CD1c-positive myeloid dendritic cell (primary cell): Measurements from ENCODE around the gene C14orf39.

Source experiments
- DNase-seq: peaks from one replicate; pipeline ENCODE4 v3.0.0-alpha.2; 2016; ENCODE audit errors: extremely low spot score

C14orf39 gene

GRCh38 chr14:60485598-60486251 lies at the start of gene C14orf39:
C14orf39 (minus strand) TSS chr14:60486063; CDS start chr14:60485078, 985 bp downstream.
- DNase-seq: no peak

- no peak for DNase-seq
Observed at GRCh38 chr14:60532442-60532841, 46.6 kb upstream of the C14orf39 start.

- DNase-seq: no peak
Observed at GRCh38 chr14:60515511-60516289, 29.8 kb upstream of the C14orf39 start.

- peak; percentile 17 for DNase-seq
Observed at GRCh38 chr14:60514741-60515491, 29.1 kb upstream of the C14orf39 start.

GRCh38 chr14:60514378-60514740 lies 28.5 kb upstream of the C14orf39 start:
- DNase-seq: no peak

GRCh38 chr14:60512973-60513571 lies 27.2 kb upstream of the C14orf39 start:
- DNase-seq: no peak

- DNase-seq: no peak
Observed at GRCh38 chr14:60512126-60512525, 26.3 kb upstream of the C14orf39 start.

- DNase-seq: no peak
Observed at GRCh38 chr14:60510951-60511599, 25.2 kb upstream of the C14orf39 start.

GRCh38 chr14:60510254-60510950 lies 24.5 kb upstream of the C14orf39 start:
- no peak for DNase-seq

- no peak for DNase-seq
Observed at GRCh38 chr14:60509438-60510253, 23.8 kb upstream of the C14orf39 start.

GRCh38 chr14:60508707-60509437 lies 23.0 kb upstream of the C14orf39 start, which contains the start of gene SIX6:
SIX6 (plus strand) TSS chr14:60509146; CDS start chr14:60509399, 253 bp downstream.
- no peak for DNase-seq

GRCh38 chr14:60508363-60508706 lies 22.5 kb upstream of the C14orf39 start:
- no peak for DNase-seq

- DNase-seq: no peak
Observed at GRCh38 chr14:60506985-60507829, 21.3 kb upstream of the C14orf39 start.

GRCh38 chr14:60506462-60506984 lies 20.7 kb upstream of the C14orf39 start:
- DNase-seq: no peak

GRCh38 chr14:60506010-60506409 lies 20.1 kb upstream of the C14orf39 start:
- no peak for DNase-seq

- no peak for DNase-seq
Observed at GRCh38 chr14:60505448-60505847, 19.6 kb upstream of the C14orf39 start.

GRCh38 chr14:60502541-60502940 lies 16.7 kb upstream of the C14orf39 start:
- DNase-seq: no peak

- DNase-seq: no peak
Observed at GRCh38 chr14:60495946-60496345, 10.1 kb upstream of the C14orf39 start.
